ENCODE measurements around the gene C3orf33. TPM values are rescaled to one million over a fixed set of nuclear protein-coding genes. Genes with fewer than 3 reads are reported as not detected.

Gene C3orf33
- total RNA-seq, 1 donor = 7.8 TPM

GRCh38 chr3:155747946-155748290 is 58.2 kb downstream of the C3orf33 start:
- TF ChIP-seq CTCF (IDR thresholded peaks at IDR 0.05; ENCODE audit: insufficient read depth, low read depth, low read length) = no peak
- no peak overlapping the region for H3K4me3 ChIP-seq (ENCODE audit: low read depth, low read length)
- DNase-seq (ENCODE audit: low read depth) = no peak

GRCh38 chr3:155747286-155747945 is 58.7 kb downstream of the C3orf33 start:
- no peak overlapping the region for H3K4me3 ChIP-seq (ENCODE audit: low read depth, low read length)
- no peak for TF ChIP-seq CTCF (IDR thresholded peaks at IDR 0.05; ENCODE audit: insufficient read depth, low read depth, low read length)
- no peak for DNase-seq (ENCODE audit: low read depth)

GRCh38 chr3:155746703-155747102 is 59.4 kb downstream of the C3orf33 start:
- no peak for TF ChIP-seq CTCF (IDR thresholded peaks at IDR 0.05; ENCODE audit: insufficient read depth, low read depth, low read length)
- no peak overlapping the region for H3K4me3 ChIP-seq (ENCODE audit: low read depth, low read length)
- DNase-seq (ENCODE audit: low read depth) = no peak

GRCh38 chr3:155745795-155746550 is 60.1 kb downstream of the C3orf33 start:
- no peak for DNase-seq (ENCODE audit: low read depth)
- no peak for TF ChIP-seq CTCF (IDR thresholded peaks at IDR 0.05; ENCODE audit: insufficient read depth, low read depth, low read length)

GRCh38 chr3:155744626-155745324 is 61.3 kb downstream of the C3orf33 start, which contains the start of gene PLCH1:
TSS of gene PLCH1 (minus strand) at chr3:155745071. CDS start at chr3:155704224, 40,847 bp downstream.
- peak within 1 kb of the TSS; percentile 64 for H3K4me3 ChIP-seq (ENCODE audit: low read depth, low read length)
- no peak for TF ChIP-seq CTCF (IDR thresholded peaks at IDR 0.05; ENCODE audit: insufficient read depth, low read depth, low read length)
- DNase-seq (ENCODE audit: low read depth) = peak; percentile 56

More at GRCh38 chr3:155745795-155746550, 60.1 kb downstream of the C3orf33 start:
- H3K4me3 ChIP-seq (ENCODE audit: low read depth, low read length) = no peak overlapping the region

- no peak for TF ChIP-seq CTCF (IDR thresholded peaks at IDR 0.05; ENCODE audit: insufficient read depth, low read depth, low read length)
- DNase-seq (ENCODE audit: low read depth) = no peak
- H3K4me3 ChIP-seq (ENCODE audit: low read depth, low read length) = peak overlapping the region; percentile 64
Measured at GRCh38 chr3:155744010-155744625, 62.0 kb downstream of the C3orf33 start.

Measured in fibroblast of villous mesenchyme (primary cell).